Neuron (in vitro differentiated cells): ENCODE measurements around the gene AATK.

Experiments used
- H2AFZ ChIP-seq: one replicate; pipeline ENCODE4 v1.6.1; 2013; ENCODE audit warnings: low read depth, mild to moderate bottlenecking, inconsistent platforms, low read length, moderate library complexity
- H3K27me3 ChIP-seq: one replicate; pipeline ENCODE4 v1.6.1; 2013; ENCODE audit warnings: low read length; ENCODE audit not compliant: insufficient read depth
- H3K36me3 ChIP-seq: one replicate; pipeline ENCODE4 v1.6.1; 2013; ENCODE audit warnings: low read length; ENCODE audit not compliant: insufficient read depth
- H3K4me1 ChIP-seq: one replicate; pipeline ENCODE4 v1.6.1; 2013; ENCODE audit warnings: low read length; ENCODE audit not compliant: insufficient read depth
- H3K4me3 ChIP-seq: 2 replicates; pipeline ENCODE4 v1.5.1; 2013; ENCODE audit warnings: mild to moderate bottlenecking, low read length, moderate library complexity
- H3K9me3 ChIP-seq: one replicate; pipeline ENCODE4 v1.6.1; 2013; ENCODE audit warnings: low read length

Gene AATK

GRCh38 chr17:81200695-81201580 is 34.9 kb upstream of the AATK start:
- Histone ChIP-seq H3K9me3 (no peaks in the 10 kb centered on the region), H3K4me3 (no peak overlapping the region), H3K4me1 (no peaks in the 10 kb centered on the region), H3K36me3 (peaks cover 66% of the 10 kb centered on the region), H3K27me3 (no peaks in the 10 kb centered on the region), H2AFZ (no peak overlapping the region)

DNA sequence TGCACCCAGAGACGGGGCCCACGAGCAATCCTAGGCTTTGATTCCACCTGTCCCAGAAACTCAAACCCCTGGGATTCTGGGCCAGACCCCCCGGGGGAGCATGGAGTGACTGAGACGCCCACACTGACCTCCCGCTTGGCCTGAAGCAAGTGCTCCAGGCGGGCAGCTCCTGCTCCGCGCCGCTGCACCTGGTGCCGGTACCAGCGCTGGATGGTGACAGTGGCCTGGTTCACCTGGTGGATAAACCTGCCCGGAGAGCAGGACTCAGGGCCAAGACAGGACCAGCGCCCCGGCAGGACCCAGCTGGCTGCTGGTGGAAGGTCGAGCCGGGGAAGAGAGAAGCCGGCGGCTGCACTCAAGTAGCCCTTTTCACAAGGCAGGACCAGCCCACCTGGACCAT is 34.2 kb upstream of the AATK start:
- H3K36me3 ChIP-seq, result peaks cover 70% of the 10 kb centered on the region
- no peaks in the 10 kb centered on the region for H3K9me3 ChIP-seq
- H3K27me3 ChIP-seq, result no peaks in the 10 kb centered on the region
- no peak overlapping the region for H3K4me3 ChIP-seq
- no peaks in the 10 kb centered on the region for H3K4me1 ChIP-seq
- H2AFZ ChIP-seq, result no peak overlapping the region

DNA sequence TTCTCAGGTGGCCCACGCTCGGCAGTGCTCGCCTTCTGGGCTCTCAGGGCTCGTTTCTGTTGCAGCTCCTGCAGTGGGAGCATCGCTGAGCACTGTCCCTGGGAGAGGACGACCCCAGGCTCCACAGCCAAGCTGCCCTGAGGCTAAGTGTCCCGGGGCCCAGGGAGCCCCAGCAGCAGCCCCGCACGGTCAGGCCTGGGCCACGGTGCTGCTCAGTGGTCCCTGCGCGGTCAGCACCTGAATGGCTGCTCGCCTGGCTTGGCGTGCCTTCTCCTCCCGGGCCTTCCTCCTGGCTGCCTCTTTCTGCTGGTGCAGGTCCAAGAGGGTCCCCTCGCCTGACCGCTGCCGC is 33.4 kb upstream of the AATK start:
- H3K4me1 ChIP-seq, result no peaks in the 10 kb centered on the region
- no peak overlapping the region for H3K4me3 ChIP-seq
- H3K9me3 ChIP-seq, result no peaks in the 10 kb centered on the region
- no peak overlapping the region for H2AFZ ChIP-seq
- H3K36me3 ChIP-seq, result peaks cover 74% of the 10 kb centered on the region
- H3K27me3 ChIP-seq, result no peaks in the 10 kb centered on the region

- no peak overlapping the region for H3K4me3 ChIP-seq
- H3K36me3 ChIP-seq, result peaks cover 74% of the 10 kb centered on the region
- no peaks in the 10 kb centered on the region for H3K27me3 ChIP-seq
- no peaks in the 10 kb centered on the region for H3K4me1 ChIP-seq
- no peak overlapping the region for H2AFZ ChIP-seq
- H3K9me3 ChIP-seq, result no peaks in the 10 kb centered on the region
Observed at GRCh38 chr17:81198826-81199481, 32.9 kb upstream of the AATK start.

GRCh38 chr17:81197831-81198490 is 31.9 kb upstream of the AATK start:
- H3K36me3 ChIP-seq, result peaks cover 71% of the 10 kb centered on the region
- no peak overlapping the region for H2AFZ ChIP-seq
- H3K9me3 ChIP-seq, result no peaks in the 10 kb centered on the region
- no peaks in the 10 kb centered on the region for H3K4me1 ChIP-seq
- H3K4me3 ChIP-seq, result no peak overlapping the region
- H3K27me3 ChIP-seq, result no peaks in the 10 kb centered on the region

GRCh38 chr17:81197409-81197795 is 31.4 kb upstream of the AATK start:
- H3K4me3 ChIP-seq, result no peak overlapping the region
- no peaks in the 10 kb centered on the region for H3K27me3 ChIP-seq
- no peak overlapping the region for H2AFZ ChIP-seq
- H3K9me3 ChIP-seq, result no peaks in the 10 kb centered on the region
- no peaks in the 10 kb centered on the region for H3K4me1 ChIP-seq
- H3K36me3 ChIP-seq, result peaks cover 70% of the 10 kb centered on the region

DNA sequence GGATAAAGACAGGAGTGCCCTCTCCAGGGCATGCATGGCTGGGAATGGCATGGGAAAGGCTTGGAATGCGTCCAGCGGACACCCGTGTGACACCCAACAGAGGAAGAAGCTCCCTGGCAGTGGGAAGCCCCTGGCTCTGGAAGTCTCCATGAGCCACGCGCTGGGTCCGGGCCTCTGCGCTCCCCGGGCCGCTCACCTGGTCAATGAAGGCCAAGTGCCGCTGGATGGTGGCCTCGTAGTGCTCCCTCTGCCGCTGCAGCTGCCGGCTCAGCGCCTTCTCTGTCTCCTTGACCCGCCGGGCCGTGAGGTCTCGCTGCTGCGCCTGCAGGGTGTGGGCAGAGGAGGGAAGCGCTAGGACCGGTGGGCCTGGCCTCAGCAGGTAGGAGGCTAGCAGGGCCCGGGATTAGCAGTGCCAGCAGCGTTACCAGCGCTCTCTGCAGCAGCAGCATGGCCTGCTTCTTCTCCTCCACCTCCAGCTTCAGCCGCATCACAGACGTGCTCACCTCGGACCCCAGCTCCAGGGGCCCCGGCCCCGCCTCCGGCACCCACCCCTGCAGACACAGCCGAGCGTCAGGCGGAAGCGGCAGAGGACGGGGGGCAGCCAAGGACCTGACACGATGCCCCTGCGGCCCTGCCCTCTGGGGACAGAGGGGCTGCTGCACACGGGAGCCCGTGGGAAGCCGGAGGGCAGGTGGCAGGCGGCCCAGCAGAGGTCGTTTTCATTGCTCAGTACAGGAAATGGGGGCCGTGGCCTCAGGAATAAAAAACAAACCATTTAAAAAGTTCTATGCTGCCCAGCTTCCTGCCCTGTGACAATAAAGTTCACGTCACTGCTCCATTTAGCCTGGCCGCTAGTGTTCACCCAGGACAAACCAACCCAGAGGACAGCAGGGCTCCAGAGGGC is 30.7 kb upstream of the AATK start:
- Histone ChIP-seq H3K4me3 (no peak overlapping the region), H3K9me3 (no peaks in the 10 kb centered on the region), H3K4me1 (no peaks in the 10 kb centered on the region), H2AFZ (no peak overlapping the region), H3K27me3 (no peaks in the 10 kb centered on the region), H3K36me3 (peaks cover 73% of the 10 kb centered on the region)

GRCh38 chr17:81195941-81196495 is 30.0 kb upstream of the AATK start:
- peaks cover 76% of the 10 kb centered on the region for H3K36me3 ChIP-seq
- no peaks in the 10 kb centered on the region for H3K27me3 ChIP-seq
- no peak overlapping the region for H3K4me3 ChIP-seq
- no peak overlapping the region for H2AFZ ChIP-seq
- no peaks in the 10 kb centered on the region for H3K9me3 ChIP-seq
- no peaks in the 10 kb centered on the region for H3K4me1 ChIP-seq

- Histone ChIP-seq H3K9me3 (no peaks in the 10 kb centered on the region), H3K36me3 (peaks cover 83% of the 10 kb centered on the region), H3K27me3 (no peaks in the 10 kb centered on the region), H3K4me3 (no peak overlapping the region), H3K4me1 (no peaks in the 10 kb centered on the region), H2AFZ (no peak overlapping the region)
Observed at GRCh38 chr17:81194941-81195901, 29.2 kb upstream of the AATK start.

DNA sequence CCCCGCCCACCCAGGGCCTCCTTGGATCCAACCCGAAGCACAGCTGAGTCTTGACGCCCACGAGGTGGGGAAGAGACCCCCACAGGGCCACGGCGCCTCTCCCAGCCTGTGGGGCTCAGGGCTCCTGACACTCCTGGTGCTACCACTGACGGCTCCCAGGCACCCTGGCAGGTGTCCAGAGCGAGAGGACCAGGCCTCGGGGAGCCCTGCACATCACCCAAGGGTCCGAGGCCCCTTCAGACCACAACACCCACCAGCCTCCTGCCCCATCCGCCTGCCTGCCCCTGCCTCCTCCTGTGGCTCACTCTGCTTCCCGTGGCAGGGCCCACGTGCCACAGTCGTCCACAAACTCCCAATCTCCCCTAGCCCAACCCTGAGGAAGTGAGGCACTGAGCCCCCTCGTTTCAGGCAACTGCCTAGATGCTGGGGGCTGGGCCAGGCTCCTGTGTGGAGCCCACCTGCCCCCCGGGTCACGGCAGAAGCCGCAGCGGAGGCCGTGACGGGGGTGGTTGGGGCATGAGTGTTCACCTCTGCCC is 28.3 kb upstream of the AATK start:
- no peaks in the 10 kb centered on the region for H3K4me1 ChIP-seq
- no peaks in the 10 kb centered on the region for H3K27me3 ChIP-seq
- peaks cover 83% of the 10 kb centered on the region for H3K36me3 ChIP-seq
- no peak overlapping the region for H3K4me3 ChIP-seq
- H3K9me3 ChIP-seq, result no peaks in the 10 kb centered on the region
- no peak overlapping the region for H2AFZ ChIP-seq

GRCh38 chr17:81193470-81194224 is 27.6 kb upstream of the AATK start:
- H3K27me3 ChIP-seq, result no peaks in the 10 kb centered on the region
- no peak overlapping the region for H2AFZ ChIP-seq
- no peaks in the 10 kb centered on the region for H3K9me3 ChIP-seq
- H3K36me3 ChIP-seq, result peaks cover 83% of the 10 kb centered on the region
- H3K4me3 ChIP-seq, result no peak overlapping the region
- H3K4me1 ChIP-seq, result no peaks in the 10 kb centered on the region
